K562 (cell line): ENCODE results near the gene SPI1. TPM values are rescaled to one million over a fixed set of nuclear protein-coding genes. Genes with fewer than 3 reads are reported as not detected.
A peak's percentile ranks its signal among the peaks of the same experiment; 100 is the strongest.

Source experiments
- ATAC-seq: fragments of 200-7000 bp; cut with Tn5 transposase; 3 replicates; pipeline ENCODE4 v1.9.1; 2020; ENCODE audit warnings: moderate library complexity
- BruUV-seq: library from RNA; stranded (reverse); fragments of 400-500 nt; replicated peaks from 2 replicates; lab custom pipeline; 2021; lab: Mats Ljungman, UMichigan
- CTCF ChIA-PET: fragments of 300-600 bp; formaldehyde crosslinking; extraction: SDS; loops from one replicate; lab custom pipeline; 2021; ENCODE audit warnings: low intra/inter-chr PET ratio; lab: Yijun Ruan, JAX
- POLR2A ChIA-PET: fragments of 300-600, 350-650 bp; sonication (Branson Sonifier 250); formaldehyde crosslinking; extraction: SDS; loops from one replicate; lab custom pipeline; 2021; ENCODE audit warnings: antibody characterized with exemption, inconsistent platforms; lab: Yijun Ruan, JAX
- DNase-seq, 4 experiments: peaks; one replicate each; pipeline versions ENCODE4 v3.0.0 to v3.0.0-alpha.2; 2011 to 2018; ENCODE audit warnings: low spot score in 3 of 4, mixed read lengths in 3 of 4; ENCODE audit errors: extremely low read depth in 1 of 4
- FAIRE-seq: peaks from 2 replicates; lab custom pipeline; 2011; peaks lifted over from hg19 to GRCh38; lab: Jason Lieb, UNC
- H2AFZ ChIP-seq: 2 replicates; pipeline ENCODE4 v1.6.0; 2011; ENCODE audit warnings: low read depth, low read length, control low read depth, inconsistent platforms
- H3K27ac ChIP-seq: fragments of 200-600 bp; 3 replicates; pipeline ENCODE4 v1.8.0; 2011; ENCODE audit warnings: low read depth, mild to moderate bottlenecking, control low read depth, inconsistent platforms, low read length, moderate library complexity, mixed read lengths; ENCODE audit errors: extremely low read depth
- H3K27me3 ChIP-seq, 2 experiments: fragments of 300-600 bp in 1 of 2; 2 replicates in 1 of 2; 3 replicates in 1 of 2; pipeline versions ENCODE4 v1.6.0 to v1.8.0; 2011; ENCODE audit warnings: inconsistent platforms in 2 of 2, low read length in 2 of 2, mild to moderate bottlenecking in 1 of 2, mixed read lengths in 1 of 2, moderate library complexity in 1 of 2; ENCODE audit not compliant: control insufficient read depth in 2 of 2, insufficient read depth in 2 of 2
- H3K36me3 ChIP-seq: fragments of 300-600 bp; 3 replicates; pipeline ENCODE4 v1.8.0; 2011; ENCODE audit warnings: mild to moderate bottlenecking, low read length, inconsistent platforms; ENCODE audit not compliant: control insufficient read depth, insufficient read depth
- H3K4me1 ChIP-seq, 2 experiments: fragments of 200-600 bp in 1 of 2; replicated peaks in 1 of 2; 2 replicates in 1 of 2; 3 replicates in 1 of 2; pipeline versions ENCODE4 v1.5.1 to v1.8.0; 2011; ENCODE audit warnings: inconsistent platforms in 2 of 2, low read length in 2 of 2, mild to moderate bottlenecking in 1 of 2, mixed read lengths in 1 of 2, moderate library complexity in 1 of 2; ENCODE audit not compliant: control insufficient read depth in 2 of 2, insufficient read depth in 2 of 2
- H3K4me2 ChIP-seq: 2 replicates; pipeline ENCODE4 v1.6.1; 2011; ENCODE audit warnings: low read length, control low read depth, inconsistent platforms, mixed read lengths; ENCODE audit not compliant: insufficient read depth
- H3K4me3 ChIP-seq: fragments of 200-600 bp; sonication (generic), shearing (Covaris generic); 2 replicates; pipeline ENCODE4 v1.5.1; 2016; ENCODE audit warnings: control low read depth, inconsistent platforms
- H3K79me2 ChIP-seq: fragments of 200-600 bp; 3 replicates; pipeline ENCODE4 v1.8.0; 2011; ENCODE audit warnings: low read length, inconsistent platforms; ENCODE audit not compliant: control insufficient read depth, insufficient read depth
- H3K9ac ChIP-seq, 2 experiments: 2 replicates each; pipeline versions ENCODE4 v1.6.0 to v1.6.1; 2011; ENCODE audit warnings: low read depth in 2 of 2, low read length in 2 of 2, control low read depth in 1 of 2, inconsistent platforms in 1 of 2, mild to moderate bottlenecking in 1 of 2, mixed read lengths in 1 of 2; ENCODE audit not compliant: insufficient read depth in 1 of 2
- H3K9me1 ChIP-seq: one replicate; pipeline ENCODE4 v1.6.0; 2011; ENCODE audit warnings: inconsistent platforms, mild to moderate bottlenecking, low read length, moderate library complexity; ENCODE audit not compliant: control insufficient read depth, insufficient read depth
- H3K9me3 ChIP-seq: replicated peaks from 2 replicates; pipeline ENCODE4 v1.5.1; 2011; ENCODE audit warnings: low read depth, low read length, inconsistent platforms; ENCODE audit not compliant: control insufficient read depth, insufficient read depth
- H4K20me1 ChIP-seq: replicated peaks from 2 replicates; pipeline ENCODE4 v1.6.1; 2011; ENCODE audit warnings: low read length, inconsistent platforms, mixed read lengths; ENCODE audit not compliant: control insufficient read depth, insufficient read depth
- DEAF1 ChIP-seq: fragments of 450-650 bp; formaldehyde crosslinking; IDR thresholded peaks from 2 replicates; pipeline ENCODE4 v1.4.0; 2020; ENCODE audit warnings: mild to moderate bottlenecking, moderate library complexity
- DMBX1 ChIP-seq: fragments of 250-450 bp; sonication (Bioruptor Pico); IDR thresholded peaks from 2 replicates; pipeline ENCODE4 v1.8.0; 2022; ENCODE audit warnings: inconsistent platforms, mild to moderate bottlenecking, moderate library complexity, borderline replicate concordance
- KHSRP ChIP-seq: fragments of 450-650 bp; IDR thresholded peaks from 2 replicates; pipeline ENCODE4 v1.6.1; 2017
- LEF1 ChIP-seq: fragments of 450-650 bp; IDR thresholded peaks from 2 replicates; pipeline ENCODE4 v1.6.1; 2016; ENCODE audit warnings: mild to moderate bottlenecking
- THAP12 ChIP-seq: fragments of 250-450 bp; sonication (Bioruptor Pico); IDR thresholded peaks from 2 replicates; pipeline ENCODE4 v1.9.0; 2021; ENCODE audit warnings: mild to moderate bottlenecking, inconsistent platforms
- ZBTB5 ChIP-seq: fragments of 450-650 bp; IDR thresholded peaks from 2 replicates; pipeline ENCODE4 v1.6.1; 2017; ENCODE audit warnings: antibody characterized with exemption
- WGBS: fragments of 100-300 bp; shearing (Covaris generic); methylation state at CpG from one replicate; pipeline ENCODE4 v1.1.6; 2016; ENCODE audit warnings: low coverage, mixed read lengths; ENCODE audit not compliant: insufficient coverage; ENCODE audit errors: missing lambda C conversion rate; 5-methylcytosine and 5-hydroxymethylcytosine counted together
- in situ Hi-C: fragments of 300-500 bp; cut with MboI; formaldehyde crosslinking; loops from 4 replicates; pipeline ENCODE4 v1.15.0; 2018; ENCODE audit warnings: inconsistent platforms, mixed read lengths
- intact Hi-C: fragments of 100-400 bp; cut with micrococcal nuclease; formaldehyde crosslinking; loops from 2 replicates; pipeline ENCODE4 v1.14.2; 2022
- polyA plus RNA-seq, 8 experiments: library from polyadenylated mRNA; depleted of rRNA in 4 of 8; stranded (reverse) in 5 of 8; unstranded in 3 of 8; fragments of >200 nt; fragmentation: Nextera tagmentation in 2 of 8; fragmentation: Illumina TruSeq in 1 of 8; extraction: Ambion mirVana in 2 of 8; extraction: Trizol in 1 of 8; gene quantifications; 2 replicates each; pipeline versions ENCODE4 v1.2.1 to v1.2.3, GENCODE V29; 2011 to 2014; ENCODE audit warnings: inconsistent platforms in 1 of 8, missing spikeins in 1 of 8
- total RNA-seq, 7 experiments: library from RNA; depleted of rRNA in 6 of 7; stranded (reverse); fragments of >200 nt in 6 of 7; fragmentation: Illumina TruSeq in 2 of 7; extraction: Trizol in 2 of 7; gene quantifications; 2 replicates each; pipeline versions ENCODE4 v1.2.1 to v1.2.3, GENCODE V29; 2011 to 2021; ENCODE audit warnings: low replicate concordance in 1 of 7

SPI1 gene
- total and polyA plus RNA-seq, 9 of the 15 experiments (the other 6 are each of a cell fraction or from before 2014, with no cell fraction given) = 0.10 to 33.7 (median 10.3) TPM

GRCh38 chr11:47340980-47341775, 37.2 kb downstream of the SPI1 start:
- TF ChIP-seq KHSRP (no peak), DEAF1 (CRISPR knock-in tag) (no peak), LEF1 (no peak), DMBX1 (no peak), ZBTB5 (no peak), THAP12 (CRISPR knock-in tag) (no peak)
- peak overlapping the region in 1 of 2 experiments; percentile 39; a peak in 2 of 4 replicates for H3K9ac ChIP-seq
- peaks cover 6 to 49% of the 10 kb centered on the region in 2 experiments; a peak in 3 of 5 replicates for H3K4me1 ChIP-seq
- ChIA-PET POLR2A (interaction anchor here (0.6 kb wide), 2 partner anchors 13 to 47 kb away, joined by 3 read pairs; no protein-coding TSS in a partner anchor), CTCF (no interaction called here)
- BruUV-seq = no TSS peak
- 39% methylated on average over 15 of the region's 18 CpGs for whole genome bisulfite sequencing
- no peaks in the 10 kb centered on the region for H3K9me3 ChIP-seq
- no peaks in the 10 kb centered on the region for H3K36me3 ChIP-seq
- in situ Hi-C loops (loop anchor here (10.0 kb wide), 1 partner anchor 166 kb away; the partner anchor contains the start of gene ARFGAP2), intact Hi-C loops (no loop called here)
- no peaks in the 10 kb centered on the region for H4K20me1 ChIP-seq
- DNase-seq (no peak), FAIRE-seq (no peak), ATAC-seq (peak; percentile 24; the same call in 2 of the 3 replicates)
- H3K4me3 ChIP-seq = no peak overlapping the region
- H2AFZ ChIP-seq = no peak overlapping the region
- no peak overlapping the region for H3K27ac ChIP-seq
- no peak overlapping the region for H3K4me2 ChIP-seq
- H3K79me2 ChIP-seq = no peaks in the 10 kb centered on the region
- H3K27me3 ChIP-seq = peaks cover 10 to 29% of the 10 kb centered on the region in 2 experiments; a peak in 3 of 5 replicates
- H3K9me1 ChIP-seq = peaks cover 2% of the 10 kb centered on the region
